Prostate gland (tissue), 2 donors: Measurements from ENCODE around the gene INKA2.

Experiments used
- POLR2AphosphoS5 ChIP-seq: sonication (generic); formaldehyde crosslinking; IDR thresholded peaks from one replicate; pipeline ENCODE4 v1.6.1; 2017; ENCODE audit warnings: antibody characterized with exemption
- TF ChIP-seq, protein P1 (sequence below), 4 experiments: fragments of 200-600 bp in 2 of 4; fragments of 450-650 bp in 2 of 4; sonication (generic) in 2 of 4; IDR thresholded peaks; 1 replicate in 3 of 4; 2 replicates in 1 of 4; pipeline ENCODE4 v1.5.1; 2016 to 2019; ENCODE audit warnings: antibody characterized with exemption in 4 of 4, mild to moderate bottlenecking in 2 of 4, moderate library complexity in 2 of 4

DNA sequence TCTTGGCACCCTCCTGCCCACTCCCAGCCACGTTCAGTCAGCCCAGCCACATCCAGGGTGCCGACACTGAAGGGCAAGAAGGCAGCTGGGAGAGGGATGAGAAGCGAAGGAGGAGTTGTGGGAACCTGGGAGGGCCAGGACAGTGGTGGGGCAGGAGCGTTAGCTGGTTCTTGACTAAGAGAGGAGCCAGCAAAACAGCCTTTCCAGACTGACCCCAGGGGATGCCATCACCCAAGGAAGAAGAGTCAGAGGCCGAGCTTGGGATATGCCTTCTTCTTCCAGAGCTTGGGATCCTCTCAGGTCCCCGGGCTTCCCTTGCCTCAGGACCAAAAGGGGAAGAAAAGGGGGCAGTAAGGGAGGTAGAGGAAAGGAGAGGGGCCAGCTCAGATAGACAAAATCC lies 7.2 kb downstream of the INKA2 start:
- TF ChIP-seq POLR2AphosphoS5, result no peak
- TF ChIP-seq, protein P1, sequence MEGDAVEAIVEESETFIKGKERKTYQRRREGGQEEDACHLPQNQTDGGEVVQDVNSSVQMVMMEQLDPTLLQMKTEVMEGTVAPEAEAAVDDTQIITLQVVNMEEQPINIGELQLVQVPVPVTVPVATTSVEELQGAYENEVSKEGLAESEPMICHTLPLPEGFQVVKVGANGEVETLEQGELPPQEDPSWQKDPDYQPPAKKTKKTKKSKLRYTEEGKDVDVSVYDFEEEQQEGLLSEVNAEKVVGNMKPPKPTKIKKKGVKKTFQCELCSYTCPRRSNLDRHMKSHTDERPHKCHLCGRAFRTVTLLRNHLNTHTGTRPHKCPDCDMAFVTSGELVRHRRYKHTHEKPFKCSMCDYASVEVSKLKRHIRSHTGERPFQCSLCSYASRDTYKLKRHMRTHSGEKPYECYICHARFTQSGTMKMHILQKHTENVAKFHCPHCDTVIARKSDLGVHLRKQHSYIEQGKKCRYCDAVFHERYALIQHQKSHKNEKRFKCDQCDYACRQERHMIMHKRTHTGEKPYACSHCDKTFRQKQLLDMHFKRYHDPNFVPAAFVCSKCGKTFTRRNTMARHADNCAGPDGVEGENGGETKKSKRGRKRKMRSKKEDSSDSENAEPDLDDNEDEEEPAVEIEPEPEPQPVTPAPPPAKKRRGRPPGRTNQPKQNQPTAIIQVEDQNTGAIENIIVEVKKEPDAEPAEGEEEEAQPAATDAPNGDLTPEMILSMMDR (IDR thresholded peaks at IDR 0.05), result no peak
